Natural killer cell (primary cell): Measurements from ENCODE around the gene GBE1. TPM values are rescaled to one million over a fixed set of nuclear protein-coding genes. Genes with fewer than 3 reads are reported as not detected.

ENCODE experiments used
- ATAC-seq, 3 donors: fragments of 150-1000 bp in 2 of 3; fragments of 200-7000 bp in 1 of 3; cut with Tn5 transposase; 1 replicate in 1 of 3; 2 replicates in 2 of 3; pipeline ENCODE4 v1.10.0; 2021; ENCODE audit warnings: mild to moderate bottlenecking in 2 of 3, moderate library complexity in 2 of 3
- DNase-seq, 2 donors: peaks; one replicate each; pipeline versions ENCODE4 v3.0.0 to v3.0.0-alpha.2; 2013 to 2021; ENCODE audit warnings: mixed read lengths in 1 of 2
- H3K27ac ChIP-seq: one replicate; pipeline ENCODE4 v1.5.1; 2013; ENCODE audit warnings: mild to moderate bottlenecking, low read length
- H3K27me3 ChIP-seq: one replicate; pipeline ENCODE4 v1.6.1; 2013; ENCODE audit warnings: low read length; ENCODE audit not compliant: control insufficient read depth, insufficient read depth
- H3K36me3 ChIP-seq: one replicate; pipeline ENCODE4 v1.6.1; 2013; ENCODE audit warnings: low read length; ENCODE audit not compliant: control insufficient read depth, insufficient read depth
- H3K4me1 ChIP-seq: one replicate; pipeline ENCODE4 v1.6.1; 2013; ENCODE audit warnings: low read length; ENCODE audit not compliant: control insufficient read depth, insufficient read depth
- H3K4me3 ChIP-seq: one replicate; pipeline ENCODE4 v1.5.1; 2013; ENCODE audit warnings: low read length
- H3K9me3 ChIP-seq: one replicate; pipeline ENCODE4 v1.6.1; 2013; ENCODE audit warnings: low read length; ENCODE audit not compliant: control insufficient read depth, insufficient read depth
- H3K27ac Mint-ChIP-seq, 2 donors: one replicate each; pipeline ENCODE4 v1.8.0; 2022; ENCODE audit warnings: mild to moderate bottlenecking in 2 of 2, mixed read lengths in 2 of 2, moderate library complexity in 1 of 2
- H3K27me3 Mint-ChIP-seq, 2 donors: one replicate each; pipeline ENCODE4 v1.8.0; 2022; ENCODE audit warnings: low read depth in 2 of 2, mixed read lengths in 2 of 2
- H3K36me3 Mint-ChIP-seq: one replicate; pipeline ENCODE4 v1.8.0; 2022; ENCODE audit warnings: mixed read lengths
- H3K4me1 Mint-ChIP-seq, 2 donors: one replicate each; pipeline ENCODE4 v1.8.0; 2022; ENCODE audit warnings: mixed read lengths in 2 of 2
- H3K4me3 Mint-ChIP-seq: one replicate; pipeline ENCODE4 v1.8.0; 2022; ENCODE audit warnings: mild to moderate bottlenecking, moderate library complexity, mixed read lengths
- H3K9me3 Mint-ChIP-seq, 2 donors: one replicate each; pipeline ENCODE4 v1.8.0; 2022; ENCODE audit warnings: mixed read lengths in 2 of 2
- CTCF ChIP-seq: fragments of 200-600 bp; IDR thresholded peaks from one replicate; pipeline ENCODE4 v1.8.0; 2022; ENCODE audit warnings: antibody characterized with exemption
- WGBS: methylation state at CpG from one replicate; pipeline ENCODE4 v1.1.7; 2013; ENCODE audit warnings: missing lambda C conversion rate; ENCODE audit not compliant: insufficient coverage; 5-methylcytosine and 5-hydroxymethylcytosine counted together
- intact Hi-C: fragments of 100-400 bp; cut with micrococcal nuclease; formaldehyde crosslinking; loops from one replicate; pipeline ENCODE4 v1.14.2; 2022
- total RNA-seq, 4 donors: library from RNA; stranded (reverse); fragments of 120-200 nt in 1 of 4; gene quantifications; one replicate each; pipeline versions ENCODE4 v1.2.3 to v1.2.4, GENCODE V29; 2013 to 2022

Gene GBE1
- total RNA-seq, 3 donors from 2014 or later (not counting 1 experiment from before 2014, with no cell fraction given) = 8.8 to 11.8 (median 9.7) TPM

- TF ChIP-seq CTCF = no peak
- Mint-ChIP-seq H3K27me3 (no peaks in the 10 kb centered on the region), H3K4me1 (peaks cover 0 to 4% of the 10 kb centered on the region in 2 donors), H3K4me3 (no peak overlapping the region), H3K27ac (no peak overlapping the region), H3K36me3 (no peaks in the 10 kb centered on the region), H3K9me3 (no peaks in the 10 kb centered on the region)
- no peaks in the 10 kb centered on the region for H3K36me3 ChIP-seq
- 100% methylated on average over 1 of the region's 5 CpGs for WGBS
- H3K4me1 ChIP-seq = no peaks in the 10 kb centered on the region
- H3K27ac ChIP-seq = no peak overlapping the region
- DNase-seq (no peak), ATAC-seq (no peak)
- intact Hi-C loops = no loop called here
- no peaks in the 10 kb centered on the region for H3K9me3 ChIP-seq
- H3K4me3 ChIP-seq = no peak overlapping the region
- no peaks in the 10 kb centered on the region for H3K27me3 ChIP-seq
These were observed 175.5 kb downstream of the GBE1 start for GRCh38 chr3:81585937-81586336.

- H3K4me3 ChIP-seq = no peak overlapping the region
- no peak for TF ChIP-seq CTCF
- H3K27me3 ChIP-seq = no peaks in the 10 kb centered on the region
- H3K4me1 Mint-ChIP-seq = peaks cover 0 to 4% of the 10 kb centered on the region in 2 donors
- H3K4me3 Mint-ChIP-seq = no peak overlapping the region
- H3K4me1 ChIP-seq = no peaks in the 10 kb centered on the region
- no peak overlapping the region for H3K27ac ChIP-seq
- no peaks in the 10 kb centered on the region for H3K36me3 ChIP-seq
- WGBS = no CpG with 5 or more reads among the region's 2 CpGs
- peak overlapping the region in 1 of 2 donors; percentile 72 for H3K27ac Mint-ChIP-seq
- no peaks in the 10 kb centered on the region for H3K27me3 Mint-ChIP-seq
- no peaks in the 10 kb centered on the region for H3K9me3 Mint-ChIP-seq
- intact Hi-C loops = no loop called here
- DNase-seq = no peak
- no peaks in the 10 kb centered on the region for H3K36me3 Mint-ChIP-seq
- peak; percentile 26 to 83 (median 58) for ATAC-seq
- no peaks in the 10 kb centered on the region for H3K9me3 ChIP-seq
These were observed 176.4 kb downstream of the GBE1 start for GRCh38 chr3:81585056-81585455.

GRCh38 chr3:81581966-81582599 lies 179.4 kb downstream of the GBE1 start:
- Mint-ChIP-seq H3K27ac (no peak overlapping the region), H3K4me3 (no peak overlapping the region), H3K27me3 (no peaks in the 10 kb centered on the region), H3K36me3 (no peaks in the 10 kb centered on the region), H3K4me1 (peaks cover 0 to 4% of the 10 kb centered on the region in 2 donors), H3K9me3 (no peaks in the 10 kb centered on the region)
- Histone ChIP-seq H3K27me3 (no peaks in the 10 kb centered on the region), H3K9me3 (no peaks in the 10 kb centered on the region), H3K36me3 (peaks cover 2% of the 10 kb centered on the region), H3K27ac (no peak overlapping the region), H3K4me1 (no peaks in the 10 kb centered on the region), H3K4me3 (no peak overlapping the region)
- intact Hi-C loops = no loop called here
- 76% methylated on average over 4 of the region's 5 CpGs for WGBS
- peak in 1 of 2 donors; percentile 14 for DNase-seq
- TF ChIP-seq CTCF = peak; percentile 39
- peak in 2 of 3 donors; percentile 36 to 54 for ATAC-seq

GRCh38 chr3:81580355-81580754 lies 181.1 kb downstream of the GBE1 start:
- Histone ChIP-seq H3K27ac (no peak overlapping the region), H3K4me1 (no peaks in the 10 kb centered on the region), H3K36me3 (peaks cover 2% of the 10 kb centered on the region), H3K27me3 (no peaks in the 10 kb centered on the region), H3K4me3 (no peak overlapping the region), H3K9me3 (no peaks in the 10 kb centered on the region)
- ATAC-seq = no peak
- no peak for TF ChIP-seq CTCF
- no peak overlapping the region for H3K4me3 Mint-ChIP-seq
- 97% methylated on average over 5 of the region's 5 CpGs for WGBS
- H3K27ac Mint-ChIP-seq = no peak overlapping the region
- peaks cover 0 to 4% of the 10 kb centered on the region in 2 donors for H3K4me1 Mint-ChIP-seq
- no peaks in the 10 kb centered on the region for H3K36me3 Mint-ChIP-seq
- no peaks in the 10 kb centered on the region for H3K9me3 Mint-ChIP-seq
- DNase-seq = no peak
- H3K27me3 Mint-ChIP-seq = no peaks in the 10 kb centered on the region
- intact Hi-C loops = no loop called here
